Esophagus (tissue), 2 donors: Measurements from ENCODE around the gene KRTAP2-4. TPM values are rescaled to one million over a fixed set of nuclear protein-coding genes. Genes with fewer than 3 reads are reported as not detected.
"Not testable (repeated sequence)": the region's sequence is repeated elsewhere in the genome, so short reads cannot be mapped to it uniquely, and the experiment has no call there.

ENCODE experiments used
- H3K27ac ChIP-seq, 2 donors: one replicate each; pipeline ENCODE4 v1.5.1; 2013; ENCODE audit warnings: low read depth in 2 of 2, mild to moderate bottlenecking in 2 of 2, inconsistent platforms in 1 of 2, low read length in 1 of 2, moderate library complexity in 1 of 2
- H3K27me3 ChIP-seq, 2 donors: one replicate each; pipeline ENCODE4 v1.6.1; 2013; ENCODE audit warnings: low read length in 2 of 2, control low read depth in 1 of 2, mild to moderate bottlenecking in 1 of 2; ENCODE audit not compliant: insufficient read depth in 2 of 2, control insufficient read depth in 1 of 2
- H3K36me3 ChIP-seq, 2 donors: one replicate each; pipeline ENCODE4 v1.6.1; 2013; ENCODE audit warnings: low read length in 1 of 2; ENCODE audit not compliant: control insufficient read depth in 2 of 2, insufficient read depth in 2 of 2
- H3K4me1 ChIP-seq, 2 donors: one replicate each; pipeline ENCODE4 v1.6.1; 2013; ENCODE audit warnings: low read length in 1 of 2; ENCODE audit not compliant: control insufficient read depth in 2 of 2, insufficient read depth in 2 of 2
- H3K4me3 ChIP-seq, 2 donors: one replicate each; pipeline ENCODE4 v1.5.1; 2013; ENCODE audit warnings: low read length in 2 of 2, mild to moderate bottlenecking in 2 of 2, low read depth in 1 of 2, moderate library complexity in 1 of 2
- H3K9me3 ChIP-seq, 2 donors: one replicate each; pipeline ENCODE4 v1.6.1; 2013; ENCODE audit warnings: mild to moderate bottlenecking in 2 of 2, low read depth in 1 of 2, low read length in 1 of 2, moderate library complexity in 1 of 2; ENCODE audit not compliant: control insufficient read depth in 2 of 2, insufficient read depth in 1 of 2
- WGBS, 2 donors: extraction: QIAGEN DNeasy Blood & Tissue Kit; methylation state at CpG; one replicate each; pipeline ENCODE4 v1.1.7; 2013; 5-methylcytosine and 5-hydroxymethylcytosine counted together
- polyA plus RNA-seq, 2 donors: library from polyadenylated mRNA; stranded (reverse); fragments of 200-250 nt; gene quantifications; one replicate each; pipeline ENCODE4 v1.2.3, GENCODE V29; 2013
- donor health status: healthy with polysubstance abuse.
- donor health status: Bipolar disorder and iron deficiency.

KRTAP2-4 gene
- polyA plus RNA-seq, 2 donors: not detected

GRCh38 chr17:41059276-41060051 lies 6.2 kb downstream of the KRTAP2-4 start:
- not testable (repeated sequence) for H3K4me1 ChIP-seq, H3K4me3 ChIP-seq, H3K27me3 ChIP-seq, H3K27ac ChIP-seq, H3K36me3 ChIP-seq, H3K9me3 ChIP-seq
- WGBS, 2 donors: 47 to 50% methylated on average over 11 to 13 of the region's 31 CpGs

GRCh38 chr17:41058741-41059140 lies 6.9 kb downstream of the KRTAP2-4 start:
- Histone ChIP-seq H3K36me3 (no peaks in the 10 kb centered on the region), H3K4me1 (no peaks in the 10 kb centered on the region), H3K4me3 (no peak overlapping the region), H3K27ac (no peak overlapping the region), H3K9me3 (no peaks in the 10 kb centered on the region), H3K27me3 (no peaks in the 10 kb centered on the region)
- 87 to 93% methylated on average over 5 of the region's 5 CpGs for WGBS, 2 donors

GRCh38 chr17:41057547-41057946 lies 8.1 kb downstream of the KRTAP2-4 start:
- 97% methylated on average over 1 of the region's 1 CpG for WGBS, 2 donors

GRCh38 chr17:41055130-41055529 lies 10.5 kb downstream of the KRTAP2-4 start, which contains the start of gene KRTAP2-2:
KRTAP2-2 (minus strand) TSS chr17:41055230; CDS start chr17:41055211, 19 bp downstream.
- 55 to 71% methylated on average over 1 of the region's 6 CpGs for WGBS, 2 donors
- not testable (repeated sequence) for H3K36me3 ChIP-seq, H3K4me1 ChIP-seq, H3K9me3 ChIP-seq, H3K27ac ChIP-seq, H3K27me3 ChIP-seq, H3K4me3 ChIP-seq

More at GRCh38 chr17:41057547-41057946, 8.1 kb downstream of the KRTAP2-4 start:
- Histone ChIP-seq H3K9me3 (no peaks in the 10 kb centered on the region), H3K27ac (no peak overlapping the region), H3K36me3 (no peaks in the 10 kb centered on the region), H3K4me3 (no peak overlapping the region), H3K27me3 (no peaks in the 10 kb centered on the region), H3K4me1 (no peaks in the 10 kb centered on the region)

GRCh38 chr17:41054556-41054955 lies 11.1 kb downstream of the KRTAP2-4 start:
- H3K36me3 ChIP-seq, H3K27ac ChIP-seq, H3K9me3 ChIP-seq, H3K4me1 ChIP-seq, H3K4me3 ChIP-seq, H3K27me3 ChIP-seq: not testable (repeated sequence)
- WGBS, 2 donors: 65 to 82% methylated on average over 7 to 9 of the region's 9 CpGs

- Histone ChIP-seq H3K27me3 (no peaks in the 10 kb centered on the region), H3K27ac (no peak overlapping the region), H3K9me3 (no peaks in the 10 kb centered on the region), H3K36me3 (no peaks in the 10 kb centered on the region), H3K4me1 (no peaks in the 10 kb centered on the region), H3K4me3 (no peak overlapping the region)
- WGBS, 2 donors: 78 to 85% methylated on average over 4 of the region's 4 CpGs
Measured at GRCh38 chr17:41054025-41054424, 11.7 kb downstream of the KRTAP2-4 start.

GRCh38 chr17:41052566-41052965 lies 13.1 kb downstream of the KRTAP2-4 start:
- Histone ChIP-seq H3K9me3 (no peaks in the 10 kb centered on the region), H3K27me3 (no peaks in the 10 kb centered on the region), H3K27ac (no peak overlapping the region), H3K4me1 (no peaks in the 10 kb centered on the region), H3K36me3 (no peaks in the 10 kb centered on the region), H3K4me3 (no peak overlapping the region)

- H3K27ac ChIP-seq: no peak overlapping the region
- WGBS, 2 donors: 33 to 39% methylated on average over 2 of the region's 2 CpGs
- no peaks in the 10 kb centered on the region for H3K4me1 ChIP-seq
- no peaks in the 10 kb centered on the region for H3K27me3 ChIP-seq
- no peaks in the 10 kb centered on the region for H3K36me3 ChIP-seq
- no peak overlapping the region for H3K4me3 ChIP-seq
- no peaks in the 10 kb centered on the region for H3K9me3 ChIP-seq
Measured at GRCh38 chr17:41049110-41049509, 16.6 kb downstream of the KRTAP2-4 start.

- WGBS, 2 donors: 48 to 60% methylated on average over 7 of the region's 7 CpGs
- no peaks in the 10 kb centered on the region for H3K9me3 ChIP-seq
- H3K36me3 ChIP-seq: no peaks in the 10 kb centered on the region
- no peak overlapping the region for H3K27ac ChIP-seq
- no peaks in the 10 kb centered on the region for H3K4me1 ChIP-seq
- no peaks in the 10 kb centered on the region for H3K27me3 ChIP-seq
- no peak overlapping the region for H3K4me3 ChIP-seq
Measured at GRCh38 chr17:41048441-41048840, 17.2 kb downstream of the KRTAP2-4 start.

- WGBS, 2 donors: 59 to 67% methylated on average over 10 of the region's 33 CpGs
- not testable (repeated sequence) for H3K4me1 ChIP-seq, H3K27ac ChIP-seq, H3K36me3 ChIP-seq, H3K27me3 ChIP-seq, H3K4me3 ChIP-seq, H3K9me3 ChIP-seq
Measured at GRCh38 chr17:41046735-41047465, 18.8 kb downstream of the KRTAP2-4 start, which contains the start of gene KRTAP2-1. KRTAP2-1 (minus strand) TSS chr17:41047316; CDS start chr17:41047267, 49 bp downstream.
